ENCODE results near the gene DNAJB13. TPM values are rescaled to one million over a fixed set of nuclear protein-coding genes. Genes with fewer than 3 reads are reported as not detected.

Gene DNAJB13
- total RNA-seq, 1 donor from 2014 or later = not detected

- DNase-seq (ENCODE audit: low spot score in 2 of 2) = no peak
- no peak for FAIRE-seq
Measured at GRCh38 chr11:73949246-73949645, 1.6 kb upstream of the DNAJB13 start.

- DNase-seq (ENCODE audit: low spot score in 2 of 2) = no peak
- FAIRE-seq = no peak
Measured at GRCh38 chr11:73949912-73950311, 914 bp upstream of the DNAJB13 start.

- DNase-seq (ENCODE audit: low spot score in 2 of 2) (no peak), FAIRE-seq (no peak)
Measured at GRCh38 chr11:73951797-73952196, 971 bp downstream of the DNAJB13 start.

- DNase-seq (ENCODE audit: low spot score in 2 of 2) (no peak), FAIRE-seq (no peak)
Measured at GRCh38 chr11:73956876-73957653, 6.2 kb downstream of the DNAJB13 start.

GRCh38 chr11:73957654-73958361 is 7.0 kb downstream of the DNAJB13 start:
- FAIRE-seq (no peak), DNase-seq (ENCODE audit: low spot score in 2 of 2) (no peak)

- FAIRE-seq = no peak
- DNase-seq (ENCODE audit: low spot score in 2 of 2) = no peak
Measured at GRCh38 chr11:73958521-73959141, 7.8 kb downstream of the DNAJB13 start.

GRCh38 chr11:73961321-73961720 is 10.5 kb downstream of the DNAJB13 start:
- no peak for DNase-seq (ENCODE audit: low spot score in 2 of 2)
- FAIRE-seq = no peak

GRCh38 chr11:73962101-73962705 is 11.4 kb downstream of the DNAJB13 start:
- FAIRE-seq (no peak), DNase-seq (ENCODE audit: low spot score in 2 of 2) (no peak)

- DNase-seq (ENCODE audit: low spot score in 2 of 2) = no peak
- no peak for FAIRE-seq
Measured at GRCh38 chr11:73963861-73964260, 13.0 kb downstream of the DNAJB13 start.

- DNase-seq (ENCODE audit: low spot score in 2 of 2) = no peak
- FAIRE-seq = no peak
Measured at GRCh38 chr11:73965076-73965763, 14.4 kb downstream of the DNAJB13 start.

- no peak for FAIRE-seq
- DNase-seq (ENCODE audit: low spot score in 2 of 2) = no peak
Measured at GRCh38 chr11:73965764-73966121, 14.9 kb downstream of the DNAJB13 start.

- FAIRE-seq (no peak), DNase-seq (ENCODE audit: low spot score in 2 of 2) (no peak)
Measured at GRCh38 chr11:73968356-73968966, 17.6 kb downstream of the DNAJB13 start.

GRCh38 chr11:73969091-73969490 is 18.3 kb downstream of the DNAJB13 start:
- no peak for DNase-seq (ENCODE audit: low spot score in 2 of 2)
- no peak for FAIRE-seq

- no peak for DNase-seq (ENCODE audit: low spot score in 2 of 2)
- no peak for FAIRE-seq
Measured at GRCh38 chr11:73969991-73970800, 19.4 kb downstream of the DNAJB13 start.

GRCh38 chr11:73971175-73971719 is 20.4 kb downstream of the DNAJB13 start:
- no peak for FAIRE-seq

GRCh38 chr11:73972187-73972586 is 21.4 kb downstream of the DNAJB13 start:
- no peak for FAIRE-seq
- DNase-seq (ENCODE audit: low spot score in 2 of 2) = no peak

More at GRCh38 chr11:73971175-73971719, 20.4 kb downstream of the DNAJB13 start:
- no peak for DNase-seq (ENCODE audit: low spot score in 2 of 2)

GRCh38 chr11:73972620-73973449 is 22.0 kb downstream of the DNAJB13 start:
- FAIRE-seq (no peak), DNase-seq (ENCODE audit: low spot score in 2 of 2) (no peak)

Measured in frontal cortex (tissue), 4 donors.